HUES6 (cell line): ENCODE measurements around the gene PTGS2.

Source experiments
- H3K27ac ChIP-seq: 2 replicates; pipeline ENCODE4 v1.7.0; 2013; ENCODE audit warnings: low read depth, mild to moderate bottlenecking, low read length, inconsistent platforms
- H3K27me3 ChIP-seq: 2 replicates; pipeline ENCODE4 v1.6.1; 2013; ENCODE audit warnings: low read length; ENCODE audit not compliant: control insufficient read depth, insufficient read depth
- H3K36me3 ChIP-seq: 2 replicates; pipeline ENCODE4 v1.6.1; 2013; ENCODE audit warnings: low read length; ENCODE audit not compliant: control insufficient read depth, insufficient read depth
- H3K4me1 ChIP-seq: 2 replicates; pipeline ENCODE4 v1.6.1; 2013; ENCODE audit warnings: low read length; ENCODE audit not compliant: control insufficient read depth, insufficient read depth
- H3K4me3 ChIP-seq: 2 replicates; pipeline ENCODE4 v1.5.1; 2013; ENCODE audit warnings: low read depth, low read length
- H3K9ac ChIP-seq: one replicate; pipeline ENCODE4 v1.6.1; 2013; ENCODE audit warnings: mild to moderate bottlenecking, low read length
- H3K9me3 ChIP-seq: 2 replicates; pipeline ENCODE4 v1.6.1; 2013; ENCODE audit warnings: low read depth, low read length; ENCODE audit not compliant: control insufficient read depth, insufficient read depth

Gene PTGS2

GRCh38 chr1:186680245-186681061 lies at the start of gene PTGS2:
PTGS2 (minus strand) TSS chr1:186680423; CDS start chr1:186680290, 133 bp downstream.
- H3K4me3 ChIP-seq: peak within 1 kb of the TSS; percentile 76
- H3K27ac ChIP-seq: no peak within 1 kb of the TSS; the same call in 1 of the 2 replicates
- H3K9ac ChIP-seq: peak within 1 kb of the TSS; percentile 71

DNA sequence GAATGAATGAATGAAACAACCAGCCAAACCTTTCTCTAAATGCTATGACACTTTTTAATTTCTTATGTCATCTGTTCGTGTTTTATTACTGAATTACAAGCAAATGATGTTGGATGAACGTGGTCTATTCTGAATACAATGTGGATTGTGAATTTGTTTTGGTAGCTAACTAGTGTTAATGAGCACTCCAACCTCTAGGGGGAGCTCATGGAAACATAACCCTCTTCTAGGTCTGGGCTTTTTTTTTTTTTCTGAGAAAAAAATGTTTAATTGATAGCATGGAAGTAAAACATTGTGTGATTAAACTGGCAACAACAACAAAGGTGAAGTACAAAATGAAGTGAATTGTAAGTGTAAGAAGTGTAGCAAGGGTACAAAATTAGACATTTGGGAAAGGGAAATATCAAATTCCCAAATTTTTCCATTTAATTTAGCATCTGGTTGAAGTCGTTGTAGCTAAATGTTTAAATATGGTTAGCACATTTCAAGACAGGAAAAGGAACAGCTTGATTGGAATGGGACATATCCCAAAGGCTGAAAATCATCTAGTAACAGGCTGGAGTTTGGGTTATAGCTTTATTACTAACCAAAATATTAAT lies 42.6 kb upstream of the PTGS2 start:
- Histone ChIP-seq H3K4me1 (no peaks in the 10 kb centered on the region), H3K27ac (no peak overlapping the region), H3K4me3 (no peak overlapping the region), H3K27me3 (no peaks in the 10 kb centered on the region), H3K9me3 (no peaks in the 10 kb centered on the region), H3K9ac (no peak overlapping the region), H3K36me3 (no peaks in the 10 kb centered on the region)

More at GRCh38 chr1:186680245-186681061, at the start of gene PTGS2:
- H3K4me1 ChIP-seq: 0 out of 2 replicates have a peak, but pooled peaks cover 5% of the 10 kb centered on the region
- H3K9me3 ChIP-seq: no peaks in the 10 kb centered on the region
- H3K36me3 ChIP-seq: no peaks in the 10 kb centered on the region
- peaks cover 31% of the 10 kb centered on the region for H3K27me3 ChIP-seq

GRCh38 chr1:186717286-186717685 lies 37.1 kb upstream of the PTGS2 start:
- Histone ChIP-seq H3K27ac (no peak overlapping the region), H3K9me3 (no peaks in the 10 kb centered on the region), H3K27me3 (no peaks in the 10 kb centered on the region), H3K4me1 (no peaks in the 10 kb centered on the region), H3K36me3 (no peaks in the 10 kb centered on the region), H3K4me3 (no peak overlapping the region), H3K9ac (no peak overlapping the region)

DNA sequence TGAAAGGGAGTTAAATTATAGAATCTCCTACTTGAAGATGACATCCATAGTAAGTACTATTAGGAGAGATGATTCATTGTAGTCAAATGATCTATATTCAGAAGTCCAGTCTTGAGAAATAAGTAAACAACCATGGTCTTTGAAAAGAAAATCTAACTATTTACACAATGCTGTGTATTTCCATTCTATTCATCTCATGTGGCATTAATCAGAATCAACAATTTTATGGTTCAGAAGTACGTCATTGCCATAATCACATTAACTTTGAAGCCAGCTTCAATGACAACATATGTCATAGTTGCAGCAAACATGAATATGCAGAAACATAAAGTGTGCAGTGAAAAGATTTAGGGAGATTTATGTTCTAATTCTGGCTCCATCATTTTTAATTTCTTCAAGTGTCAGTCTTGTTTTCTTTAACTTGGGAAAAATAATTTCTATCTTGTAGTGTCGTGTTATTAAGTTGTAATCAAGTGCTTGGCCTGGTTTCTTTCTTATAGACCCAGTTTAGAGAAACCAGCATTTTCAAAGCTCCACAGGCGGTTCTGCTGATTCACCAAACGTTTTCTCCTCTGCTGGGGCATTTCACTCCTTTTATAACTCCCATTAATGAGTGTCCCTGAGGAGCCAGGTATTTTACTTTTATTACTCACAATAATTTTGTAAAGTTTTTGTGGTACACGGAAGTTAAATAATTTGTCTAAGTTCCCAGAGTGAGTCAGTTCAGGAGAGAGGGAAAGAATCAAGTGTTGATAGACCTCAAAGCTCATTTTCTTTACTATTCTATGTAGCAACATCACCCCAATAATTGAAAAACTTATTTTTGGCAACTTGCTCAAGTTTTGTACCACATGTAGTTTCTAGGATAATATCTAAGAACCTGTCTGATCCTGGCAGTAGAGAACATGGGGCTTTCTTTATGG lies 35.9 kb upstream of the PTGS2 start:
- Histone ChIP-seq H3K4me3 (no peak overlapping the region), H3K27ac (no peak overlapping the region), H3K9ac (no peak overlapping the region), H3K36me3 (no peaks in the 10 kb centered on the region), H3K4me1 (no peaks in the 10 kb centered on the region), H3K27me3 (no peaks in the 10 kb centered on the region), H3K9me3 (no peaks in the 10 kb centered on the region)

DNA sequence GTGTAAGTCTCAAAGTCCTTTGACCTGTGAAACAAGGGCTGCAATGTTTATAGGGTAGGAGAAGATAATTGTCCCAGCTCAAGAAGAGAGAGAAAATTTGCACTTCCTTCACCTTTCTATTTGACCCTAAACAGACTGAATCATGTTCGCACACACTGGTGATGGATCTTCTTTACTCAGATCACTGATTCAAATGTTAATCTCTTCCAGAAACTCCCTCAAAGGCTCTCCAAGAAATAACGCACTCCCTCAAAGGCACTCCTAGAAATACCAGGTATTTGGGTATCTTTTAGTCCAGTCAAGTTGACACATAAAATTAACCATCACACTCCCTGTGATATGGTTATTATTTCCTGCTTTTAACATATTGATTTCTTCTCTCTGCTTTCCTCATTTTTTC lies 30.5 kb upstream of the PTGS2 start:
- Histone ChIP-seq H3K27ac (no peak overlapping the region), H3K9ac (no peak overlapping the region), H3K36me3 (no peaks in the 10 kb centered on the region), H3K9me3 (no peaks in the 10 kb centered on the region), H3K4me3 (no peak overlapping the region), H3K27me3 (no peaks in the 10 kb centered on the region), H3K4me1 (no peaks in the 10 kb centered on the region)

- H3K27ac ChIP-seq: no peak overlapping the region
- no peaks in the 10 kb centered on the region for H3K27me3 ChIP-seq
- H3K9me3 ChIP-seq: no peaks in the 10 kb centered on the region
- H3K4me1 ChIP-seq: no peaks in the 10 kb centered on the region
- no peaks in the 10 kb centered on the region for H3K36me3 ChIP-seq
- no peak overlapping the region for H3K9ac ChIP-seq
- no peak overlapping the region for H3K4me3 ChIP-seq
Measured at GRCh38 chr1:186708694-186709097, 28.5 kb upstream of the PTGS2 start.

- no peak overlapping the region for H3K27ac ChIP-seq
- H3K4me3 ChIP-seq: no peak overlapping the region
- no peaks in the 10 kb centered on the region for H3K27me3 ChIP-seq
- H3K9me3 ChIP-seq: no peaks in the 10 kb centered on the region
- H3K4me1 ChIP-seq: no peaks in the 10 kb centered on the region
- H3K36me3 ChIP-seq: no peaks in the 10 kb centered on the region
- H3K9ac ChIP-seq: no peak overlapping the region
Measured at GRCh38 chr1:186703209-186703766, 23.1 kb upstream of the PTGS2 start.

- H3K4me3 ChIP-seq: no peak overlapping the region
- H3K27me3 ChIP-seq: no peaks in the 10 kb centered on the region
- no peak overlapping the region for H3K27ac ChIP-seq
- no peaks in the 10 kb centered on the region for H3K9me3 ChIP-seq
- no peaks in the 10 kb centered on the region for H3K4me1 ChIP-seq
- H3K9ac ChIP-seq: no peak overlapping the region
- H3K36me3 ChIP-seq: no peaks in the 10 kb centered on the region
Measured at GRCh38 chr1:186700722-186701121, 20.5 kb upstream of the PTGS2 start.

DNA sequence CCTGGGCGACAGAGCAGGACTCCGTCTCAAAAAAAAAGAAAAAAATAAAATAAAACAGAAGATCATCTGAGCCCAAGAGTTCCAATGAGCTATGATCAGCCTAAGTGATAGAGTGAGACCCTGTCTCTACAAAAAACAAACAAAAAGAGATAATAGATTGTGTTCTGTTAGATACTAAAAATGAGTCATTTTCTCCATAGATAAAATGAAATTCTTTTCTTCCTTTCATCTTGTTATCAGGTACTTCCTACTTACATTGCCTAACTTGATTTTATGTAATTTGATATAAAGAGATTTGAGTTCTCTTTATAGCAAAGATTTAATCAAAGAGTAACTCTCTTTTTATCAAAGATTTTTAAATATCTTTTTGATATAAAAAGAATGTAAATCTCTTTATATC lies 19.3 kb upstream of the PTGS2 start:
- H3K9me3 ChIP-seq: no peaks in the 10 kb centered on the region
- H3K4me1 ChIP-seq: no peaks in the 10 kb centered on the region
- no peak overlapping the region for H3K27ac ChIP-seq
- no peak overlapping the region for H3K9ac ChIP-seq
- no peaks in the 10 kb centered on the region for H3K36me3 ChIP-seq
- H3K4me3 ChIP-seq: no peak overlapping the region
- no peaks in the 10 kb centered on the region for H3K27me3 ChIP-seq

- no peaks in the 10 kb centered on the region for H3K36me3 ChIP-seq
- no peaks in the 10 kb centered on the region for H3K9me3 ChIP-seq
- H3K27ac ChIP-seq: no peak overlapping the region
- no peaks in the 10 kb centered on the region for H3K27me3 ChIP-seq
- no peak overlapping the region for H3K4me3 ChIP-seq
- H3K9ac ChIP-seq: no peak overlapping the region
- no peaks in the 10 kb centered on the region for H3K4me1 ChIP-seq
Measured at GRCh38 chr1:186689907-186690306, 9.7 kb upstream of the PTGS2 start.
